Muscle of arm (tissue), 12 donors: ENCODE results near the gene STARD13. TPM values are rescaled to one million over a fixed set of nuclear protein-coding genes. Genes with fewer than 3 reads are reported as not detected.
A peak's percentile ranks its signal among the peaks of the same experiment; 100 is the strongest.

Source experiments
- DNase-seq: peaks from one replicate; pipeline ENCODE4 v3.0.0-alpha.2; 2013
- polyA plus RNA-seq, 12 donors: library from polyadenylated mRNA; unstranded; fragments of 120-200 nt; gene quantifications; one replicate each; pipeline ENCODE4 v1.2.1, GENCODE V29; 2013; ENCODE audit not compliant: insufficient read length in 12 of 12

The STARD13 gene
- polyA plus RNA-seq, 12 donors, result 16.8 to 72.0 (median 22.7) TPM

DNA sequence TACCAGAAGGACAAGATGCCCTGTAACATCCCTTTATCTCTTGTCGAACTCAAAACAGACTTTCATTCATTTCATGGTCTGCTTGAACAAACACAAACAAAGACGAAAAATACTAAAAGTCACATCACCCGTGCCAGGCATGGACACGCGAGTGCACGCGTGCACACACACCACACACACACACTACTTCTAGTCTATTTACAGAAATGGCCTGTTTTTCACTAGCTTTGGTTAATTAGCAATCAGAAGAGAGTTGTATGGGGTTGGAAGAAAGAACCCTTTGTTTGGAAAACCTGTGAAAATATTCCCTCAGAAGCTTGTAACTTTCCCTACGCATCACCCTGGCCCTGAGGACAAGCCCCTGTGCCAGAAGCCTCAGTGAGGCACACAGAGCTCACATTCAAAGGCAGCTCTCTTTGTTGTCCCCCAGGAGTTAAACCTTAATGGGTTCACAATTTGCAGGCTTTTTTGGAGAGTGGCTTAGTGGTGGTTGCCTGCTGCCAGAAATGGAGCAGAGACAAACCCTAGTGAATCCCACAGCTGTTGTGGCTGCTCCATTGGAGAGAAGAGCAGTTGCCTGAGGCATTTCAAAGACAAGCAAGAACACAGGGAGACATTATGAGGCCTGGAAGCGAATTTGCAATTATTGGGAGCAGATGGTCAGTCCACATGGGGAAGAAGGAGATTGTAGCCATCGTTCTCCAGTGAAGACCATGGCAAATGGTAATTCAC lies 55.9 kb downstream of the STARD13 start:
- DNase-seq, result peak; percentile 76

DNA sequence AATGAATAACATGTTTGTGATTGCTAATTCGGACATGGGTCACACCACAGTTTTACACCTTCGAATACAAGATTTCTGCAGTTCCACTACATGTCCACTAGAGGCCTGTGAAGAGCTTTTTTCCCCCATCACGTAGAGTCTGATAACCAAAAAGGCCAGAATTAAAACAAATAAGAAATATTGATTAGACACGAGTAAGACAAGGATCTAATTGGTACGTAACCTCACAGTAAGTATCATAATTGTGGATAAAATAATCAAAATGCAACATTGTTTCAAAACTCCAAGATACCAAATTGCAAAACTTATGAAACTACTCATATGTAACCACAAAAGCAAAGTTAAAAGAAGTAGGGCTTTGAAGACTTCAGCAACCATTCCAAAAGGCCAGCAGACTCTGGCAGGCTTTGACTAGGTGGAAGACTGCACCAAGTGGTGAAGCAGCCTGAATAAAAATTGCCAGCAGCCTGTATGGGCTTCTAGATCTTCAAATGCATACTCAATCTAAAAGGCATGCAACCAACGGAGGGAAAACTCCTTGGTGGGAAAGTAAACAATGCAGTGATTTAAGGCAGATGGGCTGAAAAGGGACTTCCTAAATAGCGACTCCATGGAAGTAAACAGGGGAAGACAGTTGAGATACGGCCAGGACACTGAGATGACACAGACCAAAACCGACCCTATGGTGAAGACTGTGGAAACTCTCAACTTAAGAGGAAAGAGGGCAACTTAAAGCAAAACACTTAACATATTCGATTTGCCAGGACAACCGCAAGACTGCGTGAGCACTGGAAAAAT lies 56.7 kb downstream of the STARD13 start:
- DNase-seq, result peak; percentile 45

DNA sequence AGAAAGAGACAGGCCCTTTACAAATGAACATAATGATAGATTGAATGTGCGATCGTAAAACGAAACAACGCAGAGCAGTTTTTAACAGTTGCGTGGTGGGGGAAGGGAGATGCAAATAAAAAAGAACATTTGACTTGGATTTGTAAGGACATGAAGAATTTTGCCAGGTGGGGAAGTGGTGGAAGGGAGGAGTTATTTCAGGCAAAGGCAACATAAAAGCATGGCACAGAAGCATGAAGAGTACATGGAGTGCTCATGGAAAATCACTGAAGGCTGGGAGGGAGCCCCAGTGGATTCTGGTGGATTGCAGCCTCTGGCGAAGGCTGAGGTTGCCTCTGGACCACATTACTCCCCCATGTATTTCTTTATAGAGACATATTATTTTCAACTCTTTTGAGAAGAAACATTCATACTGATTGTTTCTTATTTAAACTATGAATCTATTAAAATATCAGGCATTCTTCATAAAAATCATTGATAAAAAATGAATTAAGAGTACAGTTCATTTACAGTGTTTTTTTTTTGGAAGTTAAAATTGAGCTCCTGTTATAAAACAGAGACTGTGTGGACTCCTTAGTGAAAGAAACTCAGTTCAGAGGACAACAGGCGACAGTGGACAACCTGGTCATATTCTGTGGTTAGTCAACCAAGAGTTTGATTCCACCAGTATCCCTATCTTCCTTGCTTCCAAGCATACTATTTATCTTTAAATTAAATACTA lies 57.5 kb downstream of the STARD13 start:
- DNase-seq, result no peak

DNA sequence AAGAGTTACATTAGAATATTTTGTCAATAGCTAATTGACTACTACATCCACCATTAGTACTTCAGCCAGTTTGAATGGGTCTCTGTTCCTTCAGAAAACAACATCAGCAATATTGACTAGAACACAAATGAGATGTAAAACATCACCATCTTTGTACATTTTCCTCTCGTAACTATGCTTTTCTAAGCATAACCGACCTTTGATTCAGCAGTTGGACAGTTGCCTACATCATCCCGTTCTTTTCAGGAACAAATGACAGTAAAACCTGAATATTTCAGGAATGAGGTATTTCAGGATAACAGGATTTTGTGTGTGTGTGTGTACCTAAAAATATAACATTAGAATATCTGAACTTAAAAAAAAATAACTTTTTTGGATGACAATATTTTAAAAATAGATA lies 60.9 kb downstream of the STARD13 start:
- DNase-seq, result no peak

DNA sequence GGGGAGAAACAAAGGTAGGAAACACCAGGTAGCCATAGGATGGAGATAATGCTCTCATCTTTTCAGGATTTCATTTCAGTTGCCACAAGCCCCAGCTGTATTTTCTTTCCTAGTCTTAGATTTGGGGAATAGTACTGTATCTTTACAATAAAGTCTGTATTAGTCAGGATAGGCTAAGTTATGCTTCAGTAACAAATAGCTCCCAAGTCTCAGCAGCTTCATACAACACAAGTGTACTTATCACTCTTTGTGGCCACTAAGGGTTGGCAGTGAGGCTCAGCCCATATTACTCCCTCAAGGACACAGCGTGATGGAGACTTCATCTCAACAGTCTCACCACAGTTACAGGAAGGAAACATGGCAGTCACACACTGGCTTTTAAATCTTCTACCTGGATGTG lies 61.4 kb downstream of the STARD13 start:
- no peak for DNase-seq

DNA sequence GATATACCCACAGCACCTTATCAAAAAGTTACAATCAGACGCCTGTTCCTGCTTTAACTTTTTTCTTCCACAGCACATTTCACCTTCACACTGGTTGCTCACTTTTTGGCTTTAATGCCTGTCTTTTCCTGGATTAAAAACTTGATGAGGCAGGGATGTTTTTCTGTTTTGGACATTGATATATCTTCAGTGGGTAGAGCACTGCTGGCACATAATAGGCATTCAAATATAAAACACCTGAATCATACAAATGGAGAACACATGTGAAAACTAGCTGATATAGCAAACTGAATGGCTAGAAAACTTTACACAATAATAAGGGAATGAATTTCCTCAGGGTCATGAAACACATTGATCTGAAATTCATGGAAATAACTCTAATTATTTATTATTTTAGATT lies 65.6 kb downstream of the STARD13 start:
- no peak for DNase-seq

DNA sequence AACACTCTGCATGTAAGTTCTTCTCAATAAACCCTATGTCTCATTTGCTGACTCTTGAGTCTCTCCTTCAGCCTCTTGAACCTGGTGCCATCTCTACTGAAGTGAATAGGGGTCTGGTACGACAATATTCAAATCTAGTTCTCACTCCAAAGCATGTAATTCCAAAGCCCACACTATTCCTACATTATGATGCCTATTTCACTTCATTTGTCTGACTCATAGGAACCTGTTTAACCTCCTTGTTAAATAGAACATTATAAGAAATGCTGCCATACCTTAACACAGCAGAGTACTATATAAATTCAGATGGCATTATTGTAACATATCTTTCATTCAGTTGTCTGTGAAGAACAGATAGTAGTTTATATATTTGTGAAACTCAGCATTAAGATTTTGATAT lies 67.1 kb downstream of the STARD13 start:
- DNase-seq, result no peak

DNA sequence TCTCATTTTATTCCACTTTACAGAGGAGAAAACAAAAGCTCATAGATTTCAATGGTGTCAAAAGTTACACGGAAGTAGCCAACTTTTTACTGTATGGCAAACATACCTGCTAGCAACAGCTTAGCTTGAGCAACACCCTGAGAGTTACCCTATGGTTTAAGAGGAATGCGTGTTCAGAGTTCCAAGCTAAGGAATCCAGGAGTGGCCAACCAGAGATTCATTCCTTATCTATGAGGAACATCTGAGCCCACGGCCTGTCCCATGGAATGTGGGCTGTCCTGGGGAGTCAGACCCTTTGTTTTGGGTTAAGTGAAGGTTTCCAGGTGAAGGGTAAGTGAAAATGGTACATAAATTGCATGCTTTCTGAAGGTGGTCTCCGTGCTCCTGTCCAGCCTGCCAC lies 67.5 kb downstream of the STARD13 start:
- no peak for DNase-seq

DNA sequence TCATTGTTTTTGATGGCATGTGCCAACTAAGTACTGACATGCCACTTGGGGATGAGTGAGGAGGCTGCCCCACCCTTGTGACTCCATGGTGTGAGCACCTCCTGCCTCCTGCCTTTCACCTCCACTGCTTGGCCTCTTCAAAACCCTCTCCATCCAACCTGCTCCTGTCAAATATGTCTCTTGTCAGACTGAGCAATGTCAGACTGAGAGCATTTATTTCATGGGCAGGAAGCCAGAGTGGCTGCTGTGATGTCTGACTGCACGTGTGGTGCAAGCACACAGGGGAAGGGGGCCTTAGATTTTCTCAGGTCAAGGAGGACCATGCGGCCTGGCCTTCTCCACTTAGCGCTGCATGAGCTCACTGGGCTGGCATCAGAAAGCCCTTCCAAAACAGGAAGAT lies 68.3 kb downstream of the STARD13 start:
- DNase-seq, result no peak

DNA sequence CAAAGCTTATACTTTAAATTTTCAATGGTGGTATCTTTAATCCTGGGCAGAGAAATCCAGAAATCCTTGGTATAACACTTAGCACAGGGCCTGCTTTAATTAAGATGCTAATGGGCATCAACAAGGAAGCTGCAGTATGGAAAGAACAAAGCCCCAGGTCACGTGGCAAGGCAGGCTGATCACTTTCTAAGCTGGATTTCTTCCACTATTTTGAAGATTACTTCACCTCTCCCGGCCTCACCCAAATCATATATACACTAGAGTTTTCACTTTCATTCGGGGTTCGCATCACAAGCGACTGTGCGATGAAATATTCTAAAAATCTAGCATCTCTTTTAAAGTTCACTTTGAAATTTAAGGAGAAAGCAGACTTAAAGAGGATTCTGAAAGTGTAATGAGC lies 71.8 kb downstream of the STARD13 start:
- no peak for DNase-seq

DNA sequence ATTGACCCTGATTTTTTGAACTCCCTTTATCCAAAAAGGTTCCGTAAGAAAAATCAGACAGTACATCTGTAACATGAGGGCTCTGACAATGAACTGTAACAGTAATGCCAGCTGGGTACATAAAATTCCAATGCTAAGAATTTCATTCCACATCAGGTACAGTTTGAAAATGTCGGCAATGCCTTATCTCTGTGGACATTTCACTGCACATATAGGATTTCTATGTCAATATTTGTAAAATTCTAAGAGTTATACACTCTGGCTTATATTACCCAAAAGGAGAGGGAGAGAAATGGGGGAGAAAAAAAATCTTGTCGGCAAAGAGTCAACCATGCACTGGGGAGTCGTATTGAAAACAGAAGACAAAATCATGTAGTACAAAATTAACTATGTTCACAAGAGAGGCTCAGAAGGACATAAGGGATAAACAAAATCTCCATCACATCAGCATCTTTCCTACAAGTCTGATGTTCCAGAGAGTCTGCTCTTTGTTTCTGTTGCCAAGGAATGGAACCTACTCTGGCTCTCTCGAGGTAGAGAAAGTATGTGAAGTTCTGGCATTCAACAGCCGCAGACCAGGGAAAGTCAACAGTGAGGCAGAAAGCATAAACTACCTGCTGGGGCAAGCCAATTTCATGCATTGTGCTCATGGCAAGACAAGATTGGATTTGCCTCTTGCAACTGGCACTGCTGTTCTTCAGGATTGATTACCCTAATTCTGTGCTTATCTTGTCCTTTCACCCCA lies 72.4 kb downstream of the STARD13 start:
- no peak for DNase-seq

DNA sequence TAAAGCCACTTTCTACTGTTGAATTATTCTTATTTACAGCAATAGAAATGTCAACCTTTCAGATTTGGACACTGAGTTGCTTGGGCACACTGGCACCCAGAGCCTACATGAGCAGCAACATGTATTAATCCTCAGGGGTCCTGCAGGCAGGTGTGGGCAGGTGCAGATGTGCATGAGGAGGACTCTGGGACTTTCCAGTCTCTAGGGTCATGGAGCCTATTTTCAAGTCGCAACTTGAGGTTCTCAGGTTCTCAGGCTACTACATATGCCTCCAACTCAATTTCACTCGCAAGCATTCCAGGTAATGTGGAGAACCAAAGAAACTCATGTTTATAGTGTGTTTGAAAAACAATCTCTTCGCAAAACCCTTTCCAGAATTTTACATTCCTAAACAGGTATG lies 73.2 kb downstream of the STARD13 start:
- DNase-seq, result no peak

DNA sequence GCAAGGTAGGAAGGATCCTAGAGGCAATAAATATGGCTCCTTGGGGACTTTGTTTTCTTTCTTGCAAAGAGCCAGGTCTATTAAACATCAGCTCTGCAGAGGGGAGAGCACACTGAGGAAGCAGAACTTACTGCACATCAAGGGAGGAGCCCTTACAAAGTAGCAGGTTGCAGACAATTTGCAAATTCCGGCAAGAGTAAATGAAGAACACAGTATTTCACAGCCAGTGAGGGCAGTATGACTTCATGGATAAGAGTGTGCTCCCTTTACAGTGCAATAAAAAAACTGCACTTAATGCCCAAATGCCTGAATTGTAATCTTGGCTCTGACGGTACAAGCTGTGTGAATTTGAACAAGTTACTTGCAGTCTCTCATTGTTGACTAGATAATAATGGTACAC lies 75.5 kb downstream of the STARD13 start:
- DNase-seq, result no peak

DNA sequence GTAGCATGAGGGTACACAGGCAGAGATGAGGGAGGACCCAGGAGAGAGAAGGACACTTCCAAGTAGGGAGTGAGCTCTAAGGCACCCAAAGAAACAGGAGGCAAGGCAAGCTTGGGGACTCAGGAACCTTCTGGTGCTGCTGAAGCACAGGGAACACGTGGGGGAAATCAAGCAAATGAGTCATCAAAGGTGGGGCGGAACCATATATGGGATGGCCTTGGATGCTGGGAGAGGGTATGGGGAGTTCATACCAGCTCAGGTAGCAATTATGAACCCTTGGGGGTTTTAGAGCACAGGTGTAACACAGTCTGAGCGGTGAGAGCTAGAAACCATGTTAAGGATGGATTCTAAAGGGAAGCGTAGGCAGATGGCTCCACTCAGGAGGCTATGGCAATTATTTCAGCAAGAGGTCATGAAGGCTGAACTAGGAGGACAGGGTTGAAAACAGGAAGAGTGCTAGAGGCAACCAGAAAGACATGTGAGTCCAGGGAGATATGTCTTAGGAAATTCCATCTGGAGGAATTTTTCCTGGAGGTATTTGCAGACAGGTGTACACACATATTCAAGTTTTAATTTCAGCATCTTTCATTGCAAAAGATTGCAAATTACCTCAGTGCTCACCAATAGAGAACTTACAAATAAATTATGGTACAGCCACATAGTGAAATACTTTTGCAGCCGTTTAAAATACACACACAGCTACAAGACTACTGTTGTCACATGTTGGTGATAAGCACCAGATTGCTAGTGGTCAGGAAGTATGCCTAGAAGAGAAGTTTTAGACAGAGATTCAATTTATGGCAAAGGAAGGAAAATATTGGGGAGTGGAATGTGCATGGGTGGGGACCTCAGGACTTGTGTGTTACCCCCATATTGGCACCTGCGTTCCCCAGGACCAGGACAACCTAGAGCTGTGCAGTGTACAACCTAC lies 77.0 kb downstream of the STARD13 start:
- DNase-seq, result no peak

DNA sequence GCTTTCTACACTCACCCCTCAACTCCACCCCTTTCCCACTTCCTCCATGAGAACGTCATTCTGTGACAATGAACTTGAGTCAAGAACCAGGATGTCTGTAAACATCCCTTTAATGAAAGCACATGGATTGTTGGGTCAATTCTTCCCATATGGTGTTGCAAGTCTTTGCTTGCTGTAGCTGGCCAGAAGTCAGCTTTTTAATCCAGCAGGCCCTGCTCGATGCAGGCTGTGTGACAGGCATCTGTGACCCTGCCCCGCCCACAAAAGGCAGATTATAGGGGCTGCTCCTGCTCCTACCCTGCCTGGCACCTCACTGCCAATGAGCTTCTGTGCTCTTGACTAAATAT lies 78.0 kb downstream of the STARD13 start:
- no peak for DNase-seq

DNA sequence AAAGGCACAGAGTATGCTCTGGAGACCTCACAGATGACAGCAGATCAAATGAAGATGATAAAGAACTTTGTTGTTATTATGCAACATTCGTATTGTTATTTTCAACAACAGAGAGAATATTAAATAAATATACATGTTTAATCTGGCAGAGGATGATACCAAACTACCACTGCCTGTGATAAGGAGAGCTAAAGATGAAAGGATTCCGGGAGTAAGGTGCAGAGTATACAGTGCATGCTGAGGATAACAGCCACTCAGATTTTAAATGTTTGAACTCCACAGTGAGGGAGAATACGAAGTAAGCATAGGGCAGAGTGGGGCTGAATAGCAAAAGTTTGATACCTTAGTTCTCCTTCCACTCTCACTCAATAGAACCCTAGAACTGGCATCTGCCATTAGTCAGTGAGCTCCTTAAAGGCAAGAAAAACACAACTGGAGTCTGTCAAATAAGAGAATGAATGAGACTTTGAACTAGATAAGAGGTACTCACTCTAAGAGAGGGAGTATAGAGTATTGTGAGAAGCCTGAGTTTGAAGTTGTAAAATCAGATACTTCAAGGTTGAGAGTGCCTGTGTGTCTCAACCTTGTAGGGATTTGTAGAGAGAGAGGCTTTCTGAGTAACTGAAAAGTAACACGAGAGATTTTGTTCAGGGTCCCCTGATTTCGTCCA lies 78.5 kb downstream of the STARD13 start:
- DNase-seq, result no peak

DNA sequence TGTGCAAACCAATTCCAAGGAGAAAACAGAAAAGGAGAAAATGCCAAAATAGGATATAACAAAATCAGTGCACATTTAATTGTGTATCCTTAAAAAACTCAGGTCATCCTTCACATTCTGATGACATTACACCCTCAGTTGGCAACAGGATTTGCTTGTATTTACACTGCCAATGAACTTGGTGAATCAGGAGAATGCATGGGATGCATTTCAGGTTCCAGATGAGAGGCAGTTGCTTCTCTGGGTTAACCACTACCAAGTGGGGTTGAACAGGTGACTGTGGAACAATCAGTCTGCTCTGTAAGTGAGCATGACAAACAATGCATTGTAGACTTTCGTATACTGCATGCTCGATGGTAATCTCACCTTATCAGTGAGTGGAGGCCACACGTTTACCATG lies 79.1 kb downstream of the STARD13 start:
- DNase-seq, result no peak

DNA sequence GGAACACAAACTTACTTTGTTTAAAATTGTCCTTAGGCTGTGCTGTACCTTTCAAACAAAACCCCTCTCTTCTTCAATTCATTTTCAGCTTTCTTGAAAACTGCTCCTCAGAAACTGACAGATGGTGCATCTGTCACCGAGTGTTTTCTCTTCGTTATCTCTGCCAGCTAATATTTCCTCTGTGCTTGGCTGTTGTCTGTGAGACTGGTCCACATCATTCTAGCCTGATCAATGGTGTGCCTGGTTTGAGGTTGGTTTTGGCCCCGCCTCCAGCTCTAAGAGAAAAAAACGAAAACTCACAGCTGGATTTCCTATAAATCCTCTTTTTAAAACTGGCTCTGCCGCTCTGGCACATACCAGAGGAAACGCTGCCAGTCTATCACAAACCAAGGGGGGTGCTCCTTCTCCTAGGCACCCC lies 79.7 kb downstream of the STARD13 start:
- no peak for DNase-seq

DNA sequence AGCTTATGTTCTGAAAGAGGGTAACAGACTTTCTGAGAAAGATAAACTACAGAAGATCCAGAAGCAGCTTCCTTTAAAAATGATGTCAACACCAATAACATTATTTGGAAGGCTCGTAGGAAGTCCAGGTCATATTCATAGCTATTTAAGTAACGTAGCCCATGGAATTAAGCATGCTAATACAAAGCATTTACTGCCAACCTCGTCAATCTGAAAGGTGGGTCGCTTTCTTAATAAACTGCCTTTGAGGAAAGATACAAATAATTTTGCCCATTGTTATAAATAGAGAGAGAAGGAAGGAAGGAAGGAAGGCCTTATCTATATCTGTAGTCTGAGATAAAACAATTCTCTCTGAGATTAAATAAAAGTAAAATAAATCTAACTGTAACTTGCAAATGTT lies 80.3 kb downstream of the STARD13 start:
- no peak for DNase-seq

DNA sequence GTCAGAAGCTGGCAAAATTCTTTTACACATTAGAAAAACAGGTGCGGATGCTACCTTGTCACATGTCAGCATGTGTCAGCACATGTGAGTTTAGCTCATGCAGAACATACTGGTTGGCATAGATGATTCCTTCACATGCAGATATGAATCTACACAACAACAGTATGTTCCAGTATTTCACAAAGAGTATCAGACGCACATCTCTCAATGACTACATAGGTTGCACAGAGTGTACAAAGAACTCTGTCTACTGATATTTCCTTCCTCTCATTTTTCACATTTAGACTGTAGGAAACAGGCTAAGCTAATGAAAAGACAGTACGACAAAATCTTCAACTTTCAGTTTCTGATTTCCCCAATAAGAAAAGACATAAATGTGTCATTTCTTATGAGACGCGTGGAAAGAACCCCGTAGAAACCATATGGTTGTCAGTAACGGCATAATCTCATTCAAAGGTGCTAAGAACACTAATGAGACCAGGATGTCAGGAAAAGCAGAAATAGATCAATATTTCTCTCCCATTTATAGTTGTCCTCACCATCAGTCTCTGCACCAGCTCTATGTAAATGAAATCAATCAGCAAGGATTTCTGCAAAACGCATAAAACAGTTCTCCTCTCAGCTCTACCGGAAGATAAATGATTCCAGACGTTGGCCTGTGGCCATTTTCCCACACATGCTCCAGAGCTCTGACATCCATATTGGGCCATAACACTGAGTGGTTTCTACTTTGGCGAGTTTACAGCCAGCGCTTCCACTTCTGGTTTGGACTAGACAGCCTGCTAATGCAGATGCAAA lies 81.2 kb downstream of the STARD13 start:
- peak; percentile 97 for DNase-seq
